WTC11 (cell line): ENCODE results near the gene TMEM108. TPM values are rescaled to one million over a fixed set of nuclear protein-coding genes. Genes with fewer than 3 reads are reported as not detected.

Experiments used
- ATAC-seq: fragments of 200-7000 bp; cut with Tn5 transposase; 2 replicates; pipeline ENCODE4 v1.10.0; 2021; ENCODE audit warnings: mild to moderate bottlenecking, moderate library complexity
- CTCF ChIA-PET: fragments of 300-600 bp; sonication (Branson Sonifier 250); formaldehyde crosslinking; loops from one replicate; lab custom pipeline; 2021; ENCODE audit warnings: antibody characterized with exemption; lab: Charles Lee
- POLR2A ChIA-PET: fragments of 350-600 bp; sonication (Branson Sonifier 250); formaldehyde crosslinking; loops from one replicate; lab custom pipeline; 2021; ENCODE audit warnings: antibody characterized with exemption; lab: Charles Lee
- DNase-seq: peaks from one replicate; pipeline ENCODE4 v3.0.0; 2021; ENCODE audit warnings: low spot score
- H3K27ac Mint-ChIP-seq: 2 replicates; pipeline ENCODE4 v1.8.0; 2021; ENCODE audit warnings: mixed read lengths
- H3K27me3 Mint-ChIP-seq: 2 replicates; pipeline ENCODE4 v1.8.0; 2021; ENCODE audit warnings: low read depth, mild to moderate bottlenecking, moderate library complexity, mixed read lengths
- H3K36me3 Mint-ChIP-seq: 2 replicates; pipeline ENCODE4 v1.8.0; 2021; ENCODE audit warnings: mixed read lengths
- H3K4me1 Mint-ChIP-seq: 2 replicates; pipeline ENCODE4 v1.8.0; 2022; ENCODE audit warnings: mixed read lengths
- H3K4me3 Mint-ChIP-seq: 2 replicates; pipeline ENCODE4 v1.8.0; 2021; ENCODE audit warnings: mild to moderate bottlenecking, moderate library complexity, mixed read lengths
- H3K9me3 Mint-ChIP-seq: 2 replicates; pipeline ENCODE4 v1.8.0; 2021; ENCODE audit warnings: mixed read lengths
- CREB1 ChIP-seq: sonication (generic); formaldehyde crosslinking; IDR thresholded peaks from 2 replicates; pipeline ENCODE4 v1.8.0; 2023; ENCODE audit warnings: mild to moderate bottlenecking, missing genetic modification reagents
- ETV6 ChIP-seq: sonication (generic); formaldehyde crosslinking; IDR thresholded peaks from 2 replicates; pipeline ENCODE4 v1.8.1; 2022; ENCODE audit warnings: mild to moderate bottlenecking, missing genetic modification reagents
- FOXJ3 ChIP-seq: sonication (generic); formaldehyde crosslinking; IDR thresholded peaks from 2 replicates; pipeline ENCODE4 v1.9.0; 2021; ENCODE audit warnings: missing genetic modification reagents, mild to moderate bottlenecking, borderline replicate concordance
- FOXK1 ChIP-seq: sonication (generic); formaldehyde crosslinking; IDR thresholded peaks from 2 replicates; pipeline ENCODE4 v1.8.0; 2022; ENCODE audit warnings: mild to moderate bottlenecking, moderate library complexity, missing genetic modification reagents
- GRHL2 ChIP-seq: fragments of 250-450 bp; sonication (Bioruptor Pico); IDR thresholded peaks from 2 replicates; pipeline ENCODE4 v1.8.0; 2022; ENCODE audit warnings: mild to moderate bottlenecking, moderate library complexity; ENCODE audit not compliant: insufficient replicate concordance, severe bottlenecking
- IRF2 ChIP-seq: sonication (generic); formaldehyde crosslinking; IDR thresholded peaks from 2 replicates; pipeline ENCODE4 v1.8.0; 2022; ENCODE audit warnings: low read depth, missing genetic modification reagents, borderline replicate concordance
- RELA ChIP-seq: sonication (generic); formaldehyde crosslinking; IDR thresholded peaks from 2 replicates; pipeline ENCODE4 v1.8.1; 2022; ENCODE audit warnings: missing genetic modification reagents, mild to moderate bottlenecking, borderline replicate concordance
- SP1 ChIP-seq: sonication (generic); formaldehyde crosslinking; conservative IDR thresholded peaks from 2 replicates; pipeline ENCODE4 v1.8.1; 2022; ENCODE audit warnings: missing genetic modification reagents
- ZNF121 ChIP-seq: sonication (generic); formaldehyde crosslinking; IDR thresholded peaks from 2 replicates; pipeline ENCODE4 v1.8.0; 2023; ENCODE audit warnings: missing genetic modification reagents
- ZNF138 ChIP-seq: sonication (generic); formaldehyde crosslinking; conservative IDR thresholded peaks from 2 replicates; pipeline ENCODE4 v1.8.1; 2022; ENCODE audit warnings: mild to moderate bottlenecking, moderate library complexity, missing genetic modification reagents
- ZNF232 ChIP-seq: sonication (generic); formaldehyde crosslinking; IDR thresholded peaks from 2 replicates; pipeline ENCODE4 v1.8.0; 2022; ENCODE audit warnings: mild to moderate bottlenecking, missing genetic modification reagents
- ZNF396 ChIP-seq: fragments of 250-450 bp; sonication (Bioruptor Pico); IDR thresholded peaks from 2 replicates; pipeline ENCODE4 v1.8.0; 2021; ENCODE audit warnings: mild to moderate bottlenecking, moderate library complexity, borderline replicate concordance
- ZNF416 ChIP-seq: fragments of 250-450 bp; sonication (Bioruptor Pico); IDR thresholded peaks from 2 replicates; pipeline ENCODE4 v1.9.0; 2021; ENCODE audit warnings: mild to moderate bottlenecking, inconsistent platforms
- total RNA-seq: library from RNA; stranded (reverse); gene quantifications from 3 replicates; pipeline ENCODE4 v1.2.3, GENCODE V29; 2021
- TF ChIP-seq, protein P1 (sequence below): sonication (generic); formaldehyde crosslinking; IDR thresholded peaks from 2 replicates; pipeline ENCODE4 v1.8.0; 2022; ENCODE audit warnings: mild to moderate bottlenecking, missing genetic modification reagents
- TF ChIP-seq, protein P2 (sequence below): sonication (generic); formaldehyde crosslinking; IDR thresholded peaks from 2 replicates; pipeline ENCODE4 v1.8.1; 2023; ENCODE audit warnings: mild to moderate bottlenecking, moderate library complexity, missing genetic modification reagents
- TF ChIP-seq, protein P3 (sequence below): sonication (generic); formaldehyde crosslinking; IDR thresholded peaks from 2 replicates; pipeline ENCODE4 v1.8.1; 2023; ENCODE audit warnings: mild to moderate bottlenecking, missing genetic modification reagents, moderate library complexity
- TF ChIP-seq, protein P4 (sequence below): sonication (generic); formaldehyde crosslinking; conservative IDR thresholded peaks from 2 replicates; pipeline ENCODE4 v1.8.1; 2022; ENCODE audit warnings: mild to moderate bottlenecking, missing genetic modification reagents
- TF ChIP-seq, protein P5 (sequence below): sonication (generic); formaldehyde crosslinking; IDR thresholded peaks from 2 replicates; pipeline ENCODE4 v1.8.0; 2022; ENCODE audit warnings: missing genetic modification reagents
- TF ChIP-seq, protein P6 (sequence below): sonication (generic); formaldehyde crosslinking; IDR thresholded peaks from 2 replicates; pipeline ENCODE4 v1.8.1; 2023; ENCODE audit warnings: mild to moderate bottlenecking, missing genetic modification reagents, borderline replicate concordance
- TF ChIP-seq, protein P7 (sequence below): fragments of 200-600 bp; IDR thresholded peaks from 2 replicates; pipeline ENCODE4 v1.8.0; 2022; ENCODE audit warnings: antibody characterized with exemption

Gene TMEM108
- total RNA-seq, 1 experiment from 2014 or later, result 14.7 TPM

DNA sequence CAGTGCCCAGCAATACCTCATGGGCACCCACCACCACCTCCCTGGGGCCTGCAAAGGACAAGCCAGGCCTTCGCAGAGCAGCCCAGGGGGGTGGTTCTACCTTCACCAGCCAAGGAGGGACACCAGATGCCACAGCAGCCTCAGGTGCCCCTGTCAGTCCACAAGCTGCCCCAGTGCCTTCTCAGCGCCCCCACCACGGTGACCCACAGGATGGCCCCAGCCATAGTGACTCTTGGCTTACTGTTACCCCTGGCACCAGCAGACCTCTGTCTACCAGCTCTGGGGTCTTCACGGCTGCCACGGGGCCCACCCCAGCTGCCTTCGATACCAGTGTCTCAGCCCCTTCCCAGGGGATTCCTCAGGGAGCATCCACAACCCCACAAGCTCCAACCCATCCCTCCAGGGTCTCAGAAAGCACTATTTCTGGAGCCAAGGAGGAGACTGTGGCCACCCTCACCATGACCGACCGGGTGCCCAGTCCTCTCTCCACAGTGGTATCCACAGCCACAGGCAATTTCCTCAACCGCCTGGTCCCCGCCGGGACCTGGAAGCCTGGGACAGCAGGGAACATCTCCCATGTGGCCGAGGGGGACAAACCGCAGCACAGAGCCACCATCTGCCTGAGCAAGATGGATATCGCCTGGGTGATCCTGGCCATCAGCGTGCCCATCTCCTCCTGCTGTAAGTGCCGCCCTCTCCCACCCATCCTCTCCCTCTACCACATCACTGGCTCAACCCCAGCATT is 342.5 kb downstream of the TMEM108 start (continued):
- TF ChIP-seq, protein P1, sequence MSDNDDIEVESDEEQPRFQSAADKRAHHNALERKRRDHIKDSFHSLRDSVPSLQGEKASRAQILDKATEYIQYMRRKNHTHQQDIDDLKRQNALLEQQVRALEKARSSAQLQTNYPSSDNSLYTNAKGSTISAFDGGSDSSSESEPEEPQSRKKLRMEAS (CRISPR knock-in tag), result no peak
- TF ChIP-seq ZNF121 (CRISPR knock-in tag) (no peak), CREB1 (CRISPR knock-in tag) (no peak), GRHL2 (CRISPR knock-in tag) (no peak), IRF2 (CRISPR knock-in tag) (no peak)
- TF ChIP-seq, protein P2, sequence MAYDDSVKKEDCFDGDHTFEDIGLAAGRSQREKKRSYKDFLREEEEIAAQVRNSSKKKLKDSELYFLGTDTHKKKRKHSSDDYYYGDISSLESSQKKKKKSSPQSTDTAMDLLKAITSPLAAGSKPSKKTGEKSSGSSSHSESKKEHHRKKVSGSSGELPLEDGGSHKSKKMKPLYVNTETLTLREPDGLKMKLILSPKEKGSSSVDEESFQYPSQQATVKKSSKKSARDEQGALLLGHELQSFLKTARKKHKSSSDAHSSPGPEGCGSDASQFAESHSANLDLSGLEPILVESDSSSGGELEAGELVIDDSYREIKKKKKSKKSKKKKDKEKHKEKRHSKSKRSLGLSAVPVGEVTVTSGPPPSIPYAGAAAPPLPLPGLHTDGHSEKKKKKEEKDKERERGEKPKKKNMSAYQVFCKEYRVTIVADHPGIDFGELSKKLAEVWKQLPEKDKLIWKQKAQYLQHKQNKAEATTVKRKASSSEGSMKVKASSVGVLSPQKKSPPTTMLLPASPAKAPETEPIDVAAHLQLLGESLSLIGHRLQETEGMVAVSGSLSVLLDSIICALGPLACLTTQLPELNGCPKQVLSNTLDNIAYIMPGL (CRISPR knock-in tag), result no peak
- TF ChIP-seq, protein P3, sequence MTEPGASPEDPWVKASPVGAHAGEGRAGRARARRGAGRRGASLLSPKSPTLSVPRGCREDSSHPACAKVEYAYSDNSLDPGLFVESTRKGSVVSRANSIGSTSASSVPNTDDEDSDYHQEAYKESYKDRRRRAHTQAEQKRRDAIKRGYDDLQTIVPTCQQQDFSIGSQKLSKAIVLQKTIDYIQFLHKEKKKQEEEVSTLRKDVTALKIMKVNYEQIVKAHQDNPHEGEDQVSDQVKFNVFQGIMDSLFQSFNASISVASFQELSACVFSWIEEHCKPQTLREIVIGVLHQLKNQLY (CRISPR knock-in tag), result no peak

DNA sequence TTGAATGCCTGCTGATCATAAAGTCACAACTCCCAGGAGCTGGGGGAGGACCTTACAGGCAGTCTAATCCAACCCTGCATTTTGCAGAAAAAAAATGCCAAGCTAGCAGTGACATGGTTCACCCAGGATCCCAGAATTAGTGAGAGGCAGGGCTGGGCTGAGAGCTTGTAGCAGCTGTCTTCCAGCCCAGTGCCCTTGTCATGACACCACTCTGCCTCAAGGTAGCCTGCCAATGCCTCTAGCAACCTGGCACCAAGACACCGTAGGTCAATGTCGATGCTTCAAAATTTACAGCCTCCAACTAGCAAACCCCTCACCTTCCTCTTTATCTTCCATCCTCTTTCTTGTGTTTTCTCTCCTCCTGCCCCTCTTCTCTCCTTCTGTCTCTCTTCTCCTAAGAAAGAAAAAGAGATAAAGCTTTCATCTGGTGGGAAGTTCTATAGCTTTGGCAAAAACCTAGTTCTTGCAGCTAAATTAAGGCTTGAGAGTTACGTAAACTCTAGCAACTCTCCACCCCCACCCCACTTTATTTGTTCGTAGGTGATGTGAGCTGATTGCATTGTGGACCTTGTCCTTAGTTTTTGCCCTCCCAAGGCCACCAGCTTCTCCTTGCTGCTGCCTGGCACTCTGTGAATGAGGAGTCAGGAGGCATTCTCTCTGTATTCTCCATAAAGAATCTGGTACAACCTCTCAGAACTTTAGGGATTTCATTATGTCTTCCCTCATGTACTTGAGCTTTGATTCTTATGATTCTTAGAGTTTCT is 343.3 kb downstream of the TMEM108 start:
- H3K36me3 Mint-ChIP-seq, result no peaks in the 10 kb centered on the region
- no peak overlapping the region for H3K4me3 Mint-ChIP-seq
- H3K4me1 Mint-ChIP-seq, result peaks cover 21% of the 10 kb centered on the region
- POLR2A ChIA-PET, result interaction anchor here (0.5 to 0.6 kb wide), 2 partner anchors 342 to 1423 kb away, joined by 3 to 4 read pairs; no protein-coding TSS in a partner anchor
- H3K27me3 Mint-ChIP-seq, result no peaks in the 10 kb centered on the region
- no peak for DNase-seq
- TF ChIP-seq ZNF396 (CRISPR knock-in tag), result no peak
- TF ChIP-seq FOXK1 (CRISPR knock-in tag), result no peak
- TF ChIP-seq ZNF416 (CRISPR knock-in tag), result no peak
- TF ChIP-seq ZNF232, result no peak
- TF ChIP-seq, protein P4, sequence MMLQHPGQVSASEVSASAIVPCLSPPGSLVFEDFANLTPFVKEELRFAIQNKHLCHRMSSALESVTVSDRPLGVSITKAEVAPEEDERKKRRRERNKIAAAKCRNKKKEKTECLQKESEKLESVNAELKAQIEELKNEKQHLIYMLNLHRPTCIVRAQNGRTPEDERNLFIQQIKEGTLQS (CRISPR knock-in tag), result no peak
- TF ChIP-seq FOXJ3 (CRISPR knock-in tag), result no peak
- no peak for TF ChIP-seq IRF2 (CRISPR knock-in tag)
- TF ChIP-seq RELA, result no peak
- TF ChIP-seq, protein P5, sequence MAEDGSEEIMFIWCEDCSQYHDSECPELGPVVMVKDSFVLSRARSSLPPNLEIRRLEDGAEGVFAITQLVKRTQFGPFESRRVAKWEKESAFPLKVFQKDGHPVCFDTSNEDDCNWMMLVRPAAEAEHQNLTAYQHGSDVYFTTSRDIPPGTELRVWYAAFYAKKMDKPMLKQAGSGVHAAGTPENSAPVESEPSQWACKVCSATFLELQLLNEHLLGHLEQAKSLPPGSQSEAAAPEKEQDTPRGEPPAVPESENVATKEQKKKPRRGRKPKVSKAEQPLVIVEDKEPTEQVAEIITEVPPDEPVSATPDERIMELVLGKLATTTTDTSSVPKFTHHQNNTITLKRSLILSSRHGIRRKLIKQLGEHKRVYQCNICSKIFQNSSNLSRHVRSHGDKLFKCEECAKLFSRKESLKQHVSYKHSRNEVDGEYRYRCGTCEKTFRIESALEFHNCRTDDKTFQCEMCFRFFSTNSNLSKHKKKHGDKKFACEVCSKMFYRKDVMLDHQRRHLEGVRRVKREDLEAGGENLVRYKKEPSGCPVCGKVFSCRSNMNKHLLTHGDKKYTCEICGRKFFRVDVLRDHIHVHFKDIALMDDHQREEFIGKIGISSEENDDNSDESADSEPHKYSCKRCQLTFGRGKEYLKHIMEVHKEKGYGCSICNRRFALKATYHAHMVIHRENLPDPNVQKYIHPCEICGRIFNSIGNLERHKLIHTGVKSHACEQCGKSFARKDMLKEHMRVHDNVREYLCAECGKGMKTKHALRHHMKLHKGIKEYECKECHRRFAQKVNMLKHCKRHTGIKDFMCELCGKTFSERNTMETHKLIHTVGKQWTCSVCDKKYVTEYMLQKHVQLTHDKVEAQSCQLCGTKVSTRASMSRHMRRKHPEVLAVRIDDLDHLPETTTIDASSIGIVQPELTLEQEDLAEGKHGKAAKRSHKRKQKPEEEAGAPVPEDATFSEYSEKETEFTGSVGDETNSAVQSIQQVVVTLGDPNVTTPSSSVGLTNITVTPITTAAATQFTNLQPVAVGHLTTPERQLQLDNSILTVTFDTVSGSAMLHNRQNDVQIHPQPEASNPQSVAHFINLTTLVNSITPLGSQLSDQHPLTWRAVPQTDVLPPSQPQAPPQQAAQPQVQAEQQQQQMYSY (CRISPR knock-in tag), result no peak
- TF ChIP-seq, protein P1 (CRISPR knock-in tag), result no peak
- TF ChIP-seq ETV6 (CRISPR knock-in tag), result no peak
- TF ChIP-seq, protein P6, sequence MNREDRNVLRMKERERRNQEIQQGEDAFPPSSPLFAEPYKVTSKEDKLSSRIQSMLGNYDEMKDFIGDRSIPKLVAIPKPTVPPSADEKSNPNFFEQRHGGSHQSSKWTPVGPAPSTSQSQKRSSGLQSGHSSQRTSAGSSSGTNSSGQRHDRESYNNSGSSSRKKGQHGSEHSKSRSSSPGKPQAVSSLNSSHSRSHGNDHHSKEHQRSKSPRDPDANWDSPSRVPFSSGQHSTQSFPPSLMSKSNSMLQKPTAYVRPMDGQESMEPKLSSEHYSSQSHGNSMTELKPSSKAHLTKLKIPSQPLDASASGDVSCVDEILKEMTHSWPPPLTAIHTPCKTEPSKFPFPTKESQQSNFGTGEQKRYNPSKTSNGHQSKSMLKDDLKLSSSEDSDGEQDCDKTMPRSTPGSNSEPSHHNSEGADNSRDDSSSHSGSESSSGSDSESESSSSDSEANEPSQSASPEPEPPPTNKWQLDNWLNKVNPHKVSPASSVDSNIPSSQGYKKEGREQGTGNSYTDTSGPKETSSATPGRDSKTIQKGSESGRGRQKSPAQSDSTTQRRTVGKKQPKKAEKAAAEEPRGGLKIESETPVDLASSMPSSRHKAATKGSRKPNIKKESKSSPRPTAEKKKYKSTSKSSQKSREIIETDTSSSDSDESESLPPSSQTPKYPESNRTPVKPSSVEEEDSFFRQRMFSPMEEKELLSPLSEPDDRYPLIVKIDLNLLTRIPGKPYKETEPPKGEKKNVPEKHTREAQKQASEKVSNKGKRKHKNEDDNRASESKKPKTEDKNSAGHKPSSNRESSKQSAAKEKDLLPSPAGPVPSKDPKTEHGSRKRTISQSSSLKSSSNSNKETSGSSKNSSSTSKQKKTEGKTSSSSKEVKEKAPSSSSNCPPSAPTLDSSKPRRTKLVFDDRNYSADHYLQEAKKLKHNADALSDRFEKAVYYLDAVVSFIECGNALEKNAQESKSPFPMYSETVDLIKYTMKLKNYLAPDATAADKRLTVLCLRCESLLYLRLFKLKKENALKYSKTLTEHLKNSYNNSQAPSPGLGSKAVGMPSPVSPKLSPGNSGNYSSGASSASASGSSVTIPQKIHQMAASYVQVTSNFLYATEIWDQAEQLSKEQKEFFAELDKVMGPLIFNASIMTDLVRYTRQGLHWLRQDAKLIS (CRISPR knock-in tag), result no peak
- TF ChIP-seq, protein P7, sequence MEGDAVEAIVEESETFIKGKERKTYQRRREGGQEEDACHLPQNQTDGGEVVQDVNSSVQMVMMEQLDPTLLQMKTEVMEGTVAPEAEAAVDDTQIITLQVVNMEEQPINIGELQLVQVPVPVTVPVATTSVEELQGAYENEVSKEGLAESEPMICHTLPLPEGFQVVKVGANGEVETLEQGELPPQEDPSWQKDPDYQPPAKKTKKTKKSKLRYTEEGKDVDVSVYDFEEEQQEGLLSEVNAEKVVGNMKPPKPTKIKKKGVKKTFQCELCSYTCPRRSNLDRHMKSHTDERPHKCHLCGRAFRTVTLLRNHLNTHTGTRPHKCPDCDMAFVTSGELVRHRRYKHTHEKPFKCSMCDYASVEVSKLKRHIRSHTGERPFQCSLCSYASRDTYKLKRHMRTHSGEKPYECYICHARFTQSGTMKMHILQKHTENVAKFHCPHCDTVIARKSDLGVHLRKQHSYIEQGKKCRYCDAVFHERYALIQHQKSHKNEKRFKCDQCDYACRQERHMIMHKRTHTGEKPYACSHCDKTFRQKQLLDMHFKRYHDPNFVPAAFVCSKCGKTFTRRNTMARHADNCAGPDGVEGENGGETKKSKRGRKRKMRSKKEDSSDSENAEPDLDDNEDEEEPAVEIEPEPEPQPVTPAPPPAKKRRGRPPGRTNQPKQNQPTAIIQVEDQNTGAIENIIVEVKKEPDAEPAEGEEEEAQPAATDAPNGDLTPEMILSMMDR, result no peak
- no peak for TF ChIP-seq CREB1 (CRISPR knock-in tag)
- TF ChIP-seq ZNF138, result no peak
- no peak for TF ChIP-seq SP1 (CRISPR knock-in tag)
- no peak for ATAC-seq
- no peaks in the 10 kb centered on the region for H3K9me3 Mint-ChIP-seq
- CTCF ChIA-PET, result interaction anchor here (1.3 to 6.3 kb wide), 3 partner anchors 9 to 650 kb away, joined by 4 to 46 read pairs (median 8); no protein-coding TSS in a partner anchor
- H3K27ac Mint-ChIP-seq, result no peak overlapping the region
